Transverse colon (tissue), 4 donors: Measurements from ENCODE around the gene BLNK.

Experiments used
- CTCF ChIP-seq, 5 experiments: fragments of 200-600 bp in 3 of 5; fragments of 450-650 bp in 2 of 5; sonication (generic) in 3 of 5; IDR thresholded peaks; 1 replicate in 2 of 5; 2 replicates in 3 of 5; pipeline ENCODE4 v1.5.1; 2016 to 2017; ENCODE audit warnings: antibody characterized with exemption in 5 of 5, inconsistent platforms in 3 of 5, mild to moderate bottlenecking in 2 of 5, moderate library complexity in 1 of 5
- EP300 ChIP-seq: sonication (generic); formaldehyde crosslinking; IDR thresholded peaks from one replicate; pipeline ENCODE4 v1.6.1; 2017; ENCODE audit warnings: antibody characterized with exemption, low read depth
- POLR2A ChIP-seq: fragments of 450-650 bp; IDR thresholded peaks from one replicate; pipeline ENCODE4 v1.6.1; 2016; ENCODE audit warnings: antibody characterized with exemption, mild to moderate bottlenecking, moderate library complexity
- POLR2AphosphoS5 ChIP-seq, 3 donors: sonication (generic); formaldehyde crosslinking; IDR thresholded peaks; one replicate each; pipeline ENCODE4 v1.6.1; 2016; ENCODE audit warnings: antibody characterized with exemption in 3 of 3

DNA sequence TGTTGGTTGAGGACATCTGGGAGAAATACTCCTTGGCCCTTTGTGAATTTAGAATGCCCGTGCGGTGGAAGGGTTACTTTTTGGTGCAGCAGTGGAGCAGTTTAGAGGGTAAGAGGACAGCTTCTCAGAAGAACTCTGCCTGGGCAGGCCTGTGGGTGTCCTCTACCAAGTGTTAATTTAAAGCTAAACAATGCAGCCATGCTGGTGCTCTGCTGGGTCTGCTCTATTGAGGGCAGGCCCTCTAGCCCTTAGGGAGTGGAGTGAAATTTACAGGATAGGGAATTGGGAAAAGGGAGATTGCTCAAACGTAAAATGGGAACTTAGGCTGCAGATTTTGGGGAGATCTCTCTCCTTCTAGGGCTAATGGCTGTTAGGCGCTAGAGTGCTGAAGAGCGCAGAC, 22.1 kb downstream of the BLNK start:
- TF ChIP-seq CTCF (IDR thresholded peaks at IDR 0.05) (no peak), POLR2AphosphoS5 (IDR thresholded peaks at IDR 0.05) (no peak), EP300 (no peak), POLR2A (no peak)
